Dendritic cell treated with granulocyte-macrophage colony-stimulating factor and Interleukin-4, amounts not matched to agents 40 ng/mL and 50 ng/mL, for 4 days (primary cell): ENCODE data around the gene DUOX2.

Experiments
- H3K27ac Mint-ChIP-seq: one replicate; pipeline ENCODE4 v1.8.0; 2022; ENCODE audit warnings: mild to moderate bottlenecking, mixed read lengths
- H3K27me3 Mint-ChIP-seq: one replicate; pipeline ENCODE4 v1.8.0; 2022; ENCODE audit warnings: mild to moderate bottlenecking, mixed read lengths
- H3K36me3 Mint-ChIP-seq: one replicate; pipeline ENCODE4 v1.8.0; 2022; ENCODE audit warnings: low read depth, mixed read lengths
- H3K4me1 Mint-ChIP-seq: one replicate; pipeline ENCODE4 v1.8.0; 2022; ENCODE audit warnings: low read depth, mixed read lengths
- H3K4me3 Mint-ChIP-seq: one replicate; pipeline ENCODE4 v1.8.0; 2022; ENCODE audit warnings: mild to moderate bottlenecking, moderate library complexity, mixed read lengths
- H3K9me3 Mint-ChIP-seq: one replicate; pipeline ENCODE4 v1.8.0; 2022; ENCODE audit warnings: mixed read lengths
- intact Hi-C: fragments of 100-400 bp; cut with micrococcal nuclease; formaldehyde crosslinking; loops from one replicate; pipeline ENCODE4 v1.15.0; 2022

DUOX2 gene

DNA sequence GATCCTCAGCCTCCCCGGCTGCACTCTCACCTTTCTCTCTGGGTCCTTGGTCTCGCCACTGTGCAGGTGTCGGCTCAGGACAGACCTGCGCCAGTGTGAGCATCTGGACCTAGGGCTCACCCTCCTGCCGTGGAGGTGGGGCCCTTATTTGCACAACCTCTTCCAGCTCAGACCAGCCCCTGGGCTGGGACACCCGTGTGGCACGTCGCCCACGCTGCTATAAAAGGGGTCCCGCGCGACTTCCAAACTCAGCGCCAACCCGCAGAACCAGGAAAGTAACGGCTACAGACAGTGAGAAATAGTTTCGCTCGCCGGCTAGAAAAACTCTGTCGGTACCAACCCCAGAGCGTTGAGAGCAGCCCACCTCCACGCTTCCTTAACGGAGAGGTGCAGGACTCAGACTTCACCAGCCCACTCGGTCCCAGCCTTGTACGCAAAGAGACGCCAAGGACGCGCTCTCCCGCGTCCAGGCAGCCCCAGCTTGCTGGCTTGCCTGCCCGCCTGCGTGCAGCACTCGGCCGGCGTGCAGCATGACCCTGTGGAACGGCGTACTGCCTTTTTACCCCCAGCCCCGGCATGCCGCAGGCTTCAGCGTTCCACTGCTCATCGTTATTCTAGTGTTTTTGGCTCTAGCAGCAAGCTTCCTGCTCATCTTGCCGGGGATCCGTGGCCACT, at the start of gene DUOX2, which contains the start of gene DUOXA2:
Gene DUOX2, minus strand, starts transcription at position 97 of the 675 bp plus-strand sequence. CDS start 761 bp downstream, outside the sequence.
Gene DUOXA2, plus strand, starts transcription at position 251 of the 675 bp plus-strand sequence. Its CDS starts 280 bp downstream, at position 531.
- no peak within 1 kb of the TSS for H3K4me3 Mint-ChIP-seq
- no peaks in the 10 kb centered on the region for H3K9me3 Mint-ChIP-seq
- H3K27ac Mint-ChIP-seq: no peak within 1 kb of the TSS
- H3K36me3 Mint-ChIP-seq: peaks cover 12% of the 10 kb centered on the region
- H3K4me1 Mint-ChIP-seq: peaks cover 41% of the 10 kb centered on the region
- intact Hi-C loops: no loop called here
- H3K27me3 Mint-ChIP-seq: peaks cover 85% of the 10 kb centered on the region

DNA sequence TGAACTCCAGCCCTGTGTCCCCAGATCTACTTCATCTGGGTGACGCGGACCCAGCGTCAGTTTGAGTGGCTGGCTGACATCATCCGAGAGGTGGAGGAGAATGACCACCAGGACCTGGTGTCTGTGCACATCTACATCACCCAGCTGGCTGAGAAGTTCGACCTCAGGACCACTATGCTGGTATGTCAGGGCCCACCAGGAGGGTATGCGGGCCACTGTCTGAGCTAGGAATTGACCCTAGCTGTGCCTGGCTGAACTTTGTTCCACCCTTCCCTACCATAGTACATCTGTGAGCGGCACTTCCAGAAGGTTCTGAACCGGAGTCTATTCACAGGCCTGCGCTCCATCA, 49.5 kb upstream of the DUOX2 start:
- peaks cover 78% of the 10 kb centered on the region for H3K4me1 Mint-ChIP-seq
- no peaks in the 10 kb centered on the region for H3K27me3 Mint-ChIP-seq
- intact Hi-C loops: loop anchor here (5.0 kb wide), 1 partner anchor 36 kb away; the partner anchor contains the start of genes DUOX1 and DUOXA1
- H3K36me3 Mint-ChIP-seq: peaks cover 40% of the 10 kb centered on the region
- peak overlapping the region; percentile 47 for H3K4me3 Mint-ChIP-seq
- H3K9me3 Mint-ChIP-seq: no peaks in the 10 kb centered on the region
- H3K27ac Mint-ChIP-seq: peak overlapping the region; percentile 93

- Mint-ChIP-seq H3K4me3 (peak overlapping the region; percentile 69), H3K27me3 (no peaks in the 10 kb centered on the region), H3K27ac (peak overlapping the region; percentile 93), H3K36me3 (peaks cover 39% of the 10 kb centered on the region), H3K4me1 (peaks cover 79% of the 10 kb centered on the region), H3K9me3 (no peaks in the 10 kb centered on the region)
- intact Hi-C loops: loop anchor here (5.0 kb wide), 1 partner anchor 36 kb away; the partner anchor contains the start of genes DUOX1 and DUOXA1
These were observed 49.0 kb upstream of the DUOX2 start for GRCh38 chr15:45162771-45163507.

DNA sequence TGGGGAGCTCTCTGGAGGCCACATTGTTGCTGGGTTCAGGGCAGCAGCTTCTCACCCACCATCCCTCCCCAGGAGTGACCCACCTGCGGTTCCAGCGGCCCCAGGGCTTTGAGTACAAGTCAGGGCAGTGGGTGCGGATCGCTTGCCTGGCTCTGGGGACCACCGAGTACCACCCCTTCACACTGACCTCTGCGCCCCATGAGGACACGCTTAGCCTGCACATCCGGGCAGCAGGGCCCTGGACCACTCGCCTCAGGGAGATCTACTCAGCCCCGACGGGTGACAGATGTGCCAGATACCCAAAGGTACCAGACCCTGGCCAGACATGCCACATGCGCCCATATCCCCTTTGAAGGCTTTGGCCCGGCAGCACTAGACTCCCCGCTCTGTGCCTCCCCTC, 47.7 kb upstream of the DUOX2 start:
- intact Hi-C loops: loop anchor here (5.0 kb wide), 1 partner anchor 34 kb away; the partner anchor contains the start of genes DUOX1 and DUOXA1
- Mint-ChIP-seq H3K27me3 (no peaks in the 10 kb centered on the region), H3K27ac (peak overlapping the region; percentile 93), H3K4me1 (peaks cover 86% of the 10 kb centered on the region), H3K4me3 (no peak overlapping the region), H3K36me3 (peaks cover 39% of the 10 kb centered on the region), H3K9me3 (no peaks in the 10 kb centered on the region)

DNA sequence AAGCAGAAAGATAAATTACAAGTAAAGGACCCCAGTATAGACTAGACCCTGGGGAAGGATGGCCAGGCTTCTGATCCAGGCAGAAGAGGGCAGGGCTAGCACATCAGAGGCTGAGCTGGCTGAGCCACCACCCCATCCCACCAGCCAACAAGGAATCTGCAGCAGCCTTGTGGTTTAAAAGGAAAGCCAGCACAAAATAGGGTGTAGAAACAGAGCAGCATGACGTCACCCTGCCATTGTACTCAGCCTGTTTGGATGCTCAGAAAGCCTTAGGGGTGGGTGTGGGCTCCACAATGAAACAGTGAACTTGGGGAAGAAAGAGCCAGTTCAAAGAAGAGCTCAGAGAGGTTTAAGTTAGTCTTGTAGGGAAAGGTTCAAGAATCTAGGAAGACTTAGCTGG, 44.0 kb upstream of the DUOX2 start:
- H3K4me3 Mint-ChIP-seq: no peak overlapping the region
- no peaks in the 10 kb centered on the region for H3K27me3 Mint-ChIP-seq
- H3K9me3 Mint-ChIP-seq: no peaks in the 10 kb centered on the region
- H3K27ac Mint-ChIP-seq: peak overlapping the region; percentile 93
- peaks cover 35% of the 10 kb centered on the region for H3K36me3 Mint-ChIP-seq
- H3K4me1 Mint-ChIP-seq: peaks cover 91% of the 10 kb centered on the region
- intact Hi-C loops: no loop called here

- H3K4me3 Mint-ChIP-seq: peak overlapping the region; percentile 31
- peaks cover 81% of the 10 kb centered on the region for H3K4me1 Mint-ChIP-seq
- peak overlapping the region; percentile 93 for H3K27ac Mint-ChIP-seq
- H3K27me3 Mint-ChIP-seq: no peaks in the 10 kb centered on the region
- peaks cover 42% of the 10 kb centered on the region for H3K36me3 Mint-ChIP-seq
- intact Hi-C loops: no loop called here
- no peaks in the 10 kb centered on the region for H3K9me3 Mint-ChIP-seq
These were observed 42.9 kb upstream of the DUOX2 start for GRCh38 chr15:45156744-45157455.

DNA sequence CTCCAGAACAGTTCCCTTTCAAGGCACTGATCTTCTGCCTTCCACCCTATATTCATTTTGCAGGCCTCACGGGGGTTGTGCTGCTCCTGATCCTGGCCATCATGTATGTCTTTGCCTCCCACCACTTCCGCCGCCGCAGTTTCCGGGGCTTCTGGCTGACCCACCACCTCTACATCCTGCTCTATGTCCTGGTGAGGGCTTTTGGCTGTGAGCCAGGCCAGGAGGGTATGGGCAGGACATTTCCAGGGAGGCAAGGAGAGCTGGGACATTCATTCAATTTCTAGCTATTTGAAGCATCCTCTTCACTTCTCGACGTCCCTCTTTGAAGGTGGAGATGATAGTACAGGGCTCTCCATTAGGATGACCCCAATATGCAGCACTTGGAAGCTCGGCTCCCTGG, 41.8 kb upstream of the DUOX2 start:
- Mint-ChIP-seq H3K36me3 (peaks cover 47% of the 10 kb centered on the region), H3K27me3 (no peaks in the 10 kb centered on the region), H3K4me1 (peaks cover 73% of the 10 kb centered on the region), H3K4me3 (no peak overlapping the region), H3K27ac (peak overlapping the region; percentile 93), H3K9me3 (no peaks in the 10 kb centered on the region)
- intact Hi-C loops: no loop called here

- Mint-ChIP-seq H3K4me3 (no peak overlapping the region), H3K4me1 (peaks cover 40% of the 10 kb centered on the region), H3K9me3 (no peaks in the 10 kb centered on the region), H3K27ac (peak overlapping the region; percentile 93), H3K36me3 (peaks cover 65% of the 10 kb centered on the region), H3K27me3 (no peaks in the 10 kb centered on the region)
- intact Hi-C loops: no loop called here
These were observed 38.2 kb upstream of the DUOX2 start for GRCh38 chr15:45151998-45152828.

DNA sequence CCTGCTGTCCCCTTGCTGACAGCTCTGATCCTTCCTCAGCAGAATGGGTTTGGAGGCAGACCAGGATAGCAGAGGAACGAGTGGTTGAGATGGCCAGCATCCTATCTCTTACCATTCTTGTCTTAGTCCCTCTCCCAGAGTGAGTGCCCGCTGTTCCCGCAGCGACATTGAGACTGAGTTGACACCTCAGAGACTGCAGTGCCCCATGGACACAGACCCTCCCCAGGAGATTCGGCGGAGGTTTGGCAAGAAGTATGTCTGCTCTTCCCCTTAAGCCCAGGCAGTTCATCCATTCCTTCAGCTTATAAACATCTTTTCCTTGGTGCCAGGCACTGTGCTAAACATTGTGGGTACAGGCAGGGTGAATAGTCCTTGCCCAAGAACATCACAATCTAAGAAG, 37.0 kb upstream of the DUOX2 start:
- H3K36me3 Mint-ChIP-seq: peaks cover 62% of the 10 kb centered on the region
- H3K27ac Mint-ChIP-seq: no peak overlapping the region
- peaks cover 30% of the 10 kb centered on the region for H3K4me1 Mint-ChIP-seq
- intact Hi-C loops: no loop called here
- H3K9me3 Mint-ChIP-seq: no peaks in the 10 kb centered on the region
- H3K27me3 Mint-ChIP-seq: peaks cover under 1% of the 10 kb centered on the region
- H3K4me3 Mint-ChIP-seq: no peak overlapping the region

DNA sequence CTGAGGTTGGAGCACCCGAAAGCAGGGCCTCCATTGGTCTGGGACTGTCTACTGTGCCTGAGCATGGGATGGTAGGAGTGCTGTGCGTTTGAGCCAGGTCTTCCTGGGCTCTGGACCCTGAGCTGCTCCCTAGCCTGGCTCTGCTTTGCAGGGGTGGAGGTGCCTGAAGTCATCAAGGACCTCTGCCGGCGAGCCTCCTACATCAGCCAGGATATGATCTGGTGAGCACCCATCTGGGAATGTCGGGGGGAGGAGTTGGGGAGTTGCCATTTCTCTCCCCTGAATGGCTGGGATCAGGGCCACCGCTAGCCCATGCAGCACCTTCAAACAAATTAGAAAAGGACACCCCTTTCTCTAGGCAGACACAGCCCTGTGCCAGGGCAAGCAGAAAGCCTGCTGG, 36.5 kb upstream of the DUOX2 start:
- peaks cover 64% of the 10 kb centered on the region for H3K36me3 Mint-ChIP-seq
- H3K4me3 Mint-ChIP-seq: no peak overlapping the region
- H3K27me3 Mint-ChIP-seq: peaks cover 2% of the 10 kb centered on the region
- H3K27ac Mint-ChIP-seq: no peak overlapping the region
- intact Hi-C loops: no loop called here
- peaks cover 25% of the 10 kb centered on the region for H3K4me1 Mint-ChIP-seq
- H3K9me3 Mint-ChIP-seq: no peaks in the 10 kb centered on the region

DNA sequence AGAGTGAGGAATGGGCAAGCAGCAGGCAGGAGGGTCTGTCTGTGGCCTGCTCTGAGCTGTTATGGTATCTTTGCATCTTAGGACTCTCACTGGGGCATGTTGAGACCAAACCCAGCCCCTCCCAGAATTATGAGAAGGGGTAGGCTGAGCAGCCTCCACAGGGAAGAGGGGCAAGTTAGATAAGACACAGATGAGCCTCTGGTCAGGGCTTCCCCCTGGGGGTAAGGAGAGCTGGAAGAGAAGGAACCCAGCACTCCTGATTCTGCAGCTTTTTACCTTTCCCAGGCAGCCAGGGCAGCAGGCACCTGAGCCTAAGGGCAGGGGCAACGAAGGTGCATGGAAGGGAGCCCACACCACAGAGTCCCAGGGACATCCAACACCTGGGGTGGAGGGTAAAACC, 35.1 kb upstream of the DUOX2 start:
- intact Hi-C loops: no loop called here
- Mint-ChIP-seq H3K36me3 (peaks cover 78% of the 10 kb centered on the region), H3K9me3 (no peaks in the 10 kb centered on the region), H3K4me1 (peaks cover 11% of the 10 kb centered on the region), H3K4me3 (no peak overlapping the region), H3K27me3 (peaks cover 9% of the 10 kb centered on the region), H3K27ac (no peak overlapping the region)

DNA sequence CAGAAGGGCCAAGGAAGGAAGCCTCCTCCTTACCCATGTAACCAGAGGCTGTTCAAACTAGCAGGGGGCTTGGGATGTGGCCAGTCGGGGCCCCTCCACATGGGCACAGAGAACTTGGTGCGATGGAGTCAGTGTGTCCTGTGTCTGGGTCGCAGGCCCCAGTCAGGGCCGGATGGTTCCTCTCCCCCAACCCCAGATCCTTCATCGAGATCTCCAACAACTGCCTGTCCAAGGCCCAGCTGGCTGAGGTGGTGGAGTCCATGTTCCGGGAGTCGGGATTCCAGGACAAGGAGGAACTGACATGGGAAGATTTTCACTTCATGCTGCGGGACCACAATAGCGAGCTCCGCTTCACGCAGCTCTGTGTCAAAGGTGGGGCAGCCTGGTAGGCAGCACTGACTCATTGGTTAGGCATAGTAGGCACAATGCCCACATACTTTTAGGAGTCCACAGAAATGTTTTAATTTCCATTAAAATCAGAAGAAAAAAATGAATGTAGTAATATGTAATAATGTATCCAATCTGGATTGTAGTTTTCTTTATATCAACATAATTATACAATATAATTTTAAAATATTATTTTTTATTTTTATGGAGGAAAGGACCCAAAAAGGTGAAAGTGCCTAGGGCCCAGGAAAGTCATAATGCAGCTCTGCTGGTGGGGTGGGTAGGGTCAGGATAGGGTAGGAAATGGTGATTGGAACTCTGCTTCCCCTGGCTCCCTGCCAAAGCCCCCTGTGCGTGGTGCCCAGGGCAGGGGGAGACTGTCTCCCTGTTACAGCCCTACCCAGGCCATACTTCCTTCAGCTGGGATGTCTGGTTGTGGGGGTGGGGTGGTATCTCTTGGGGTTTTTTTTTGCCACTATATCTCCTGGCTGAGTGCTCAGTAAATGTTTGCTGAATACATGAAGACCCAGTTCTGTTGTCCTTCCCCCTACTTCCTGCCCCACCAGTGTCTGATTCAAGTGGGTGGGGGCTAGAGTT, 34.4 kb upstream of the DUOX2 start:
- Mint-ChIP-seq H3K4me1 (peaks cover 4% of the 10 kb centered on the region), H3K27me3 (peaks cover 9% of the 10 kb centered on the region), H3K27ac (no peak overlapping the region), H3K4me3 (no peak overlapping the region), H3K36me3 (peaks cover 81% of the 10 kb centered on the region), H3K9me3 (no peaks in the 10 kb centered on the region)
- intact Hi-C loops: no loop called here
